GM18508 (cell line): ENCODE measurements around the gene DLX1.
"Not testable (repeated sequence)": the region's sequence is repeated elsewhere in the genome, so short reads cannot be mapped to it uniquely, and the experiment has no call there.

ENCODE experiments used
- ATAC-seq: cut with Tn5 transposase; IDR thresholded peaks from one replicate; pipeline ENCODE4 v1.9.1; 2021; ENCODE audit warnings: moderate number of reproducible peaks; ENCODE audit not compliant: insufficient read depth, unreplicated experiment

DLX1 gene

DNA sequence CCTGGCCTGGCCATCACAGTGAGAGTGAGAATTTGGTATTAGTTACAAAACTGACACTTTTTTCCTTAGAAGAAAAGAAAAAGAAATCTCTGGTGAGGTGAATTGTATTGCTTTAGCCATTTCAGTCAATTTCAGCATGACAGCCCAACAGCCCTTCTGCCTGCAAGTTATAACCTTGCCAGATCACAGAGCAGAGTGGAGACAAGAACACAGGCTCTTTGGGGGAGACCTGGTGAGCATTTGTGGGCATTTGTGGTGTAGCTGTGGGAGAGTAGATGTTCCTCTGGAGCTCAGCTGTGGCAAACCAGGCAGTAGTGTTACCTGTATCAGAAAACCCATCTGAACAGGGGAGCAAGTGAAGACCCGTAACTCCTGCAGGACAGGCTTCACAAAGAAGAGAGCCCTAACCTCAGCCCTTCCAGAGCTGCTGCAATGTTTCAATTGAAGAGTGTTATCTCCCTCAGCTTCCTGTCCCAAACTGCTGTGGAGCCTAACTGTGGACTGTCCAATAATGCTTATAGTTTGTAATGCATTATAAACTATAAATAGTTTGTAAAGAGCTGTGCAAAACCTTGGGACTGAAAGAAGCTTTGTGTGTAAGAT is 22.8 kb upstream of the DLX1 start:
- no peak for ATAC-seq

DNA sequence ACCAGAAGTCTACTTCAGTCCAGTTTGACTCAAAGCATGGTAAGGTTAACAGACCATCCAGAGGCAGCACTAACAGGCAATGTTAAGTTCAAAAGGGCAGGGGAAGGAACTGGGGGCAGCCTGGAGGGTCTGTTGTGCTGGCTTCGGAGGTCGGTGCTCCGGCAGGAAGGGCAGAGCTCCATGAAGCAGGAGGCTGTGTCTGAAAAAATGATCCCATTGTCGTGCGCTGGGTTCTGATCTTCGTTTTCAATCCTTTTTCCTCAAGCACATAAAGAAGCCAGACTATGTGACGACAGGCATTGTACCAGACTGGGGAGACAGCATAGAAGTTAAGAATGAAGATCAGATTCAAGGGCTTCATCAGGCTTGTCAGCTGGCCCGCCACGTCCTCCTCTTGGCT is 21.9 kb upstream of the DLX1 start:
- ATAC-seq, result no peak

GRCh38 chr2:172065111-172065510 is 20.2 kb upstream of the DLX1 start:
- no peak for ATAC-seq

DNA sequence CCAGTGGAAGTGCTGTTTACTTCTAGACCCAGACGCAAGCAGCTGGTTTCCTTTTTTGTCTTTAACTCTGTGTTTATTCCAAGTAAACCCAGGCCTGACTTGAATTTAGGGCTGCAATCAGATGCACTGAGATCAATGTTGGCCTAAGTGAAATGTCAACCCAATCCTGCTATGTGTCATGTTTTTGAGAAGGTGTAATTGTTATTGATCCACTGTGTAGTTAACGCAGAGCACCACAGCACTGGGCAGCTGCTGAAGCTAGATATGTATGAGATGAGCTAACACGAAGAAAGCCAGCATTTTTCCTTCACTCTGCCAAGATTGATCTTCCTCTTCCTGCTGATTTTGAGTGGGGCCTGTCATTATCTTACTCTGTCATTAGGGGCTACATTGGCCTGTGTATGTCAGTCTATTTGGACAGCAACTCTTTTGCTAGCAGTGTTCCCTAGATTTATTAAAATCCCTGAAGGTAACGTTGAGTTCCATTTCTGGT is 18.9 kb upstream of the DLX1 start:
- no peak for ATAC-seq

- ATAC-seq, result not testable (repeated sequence)
Observed at GRCh38 chr2:172067905-172068304, 17.4 kb upstream of the DLX1 start.

DNA sequence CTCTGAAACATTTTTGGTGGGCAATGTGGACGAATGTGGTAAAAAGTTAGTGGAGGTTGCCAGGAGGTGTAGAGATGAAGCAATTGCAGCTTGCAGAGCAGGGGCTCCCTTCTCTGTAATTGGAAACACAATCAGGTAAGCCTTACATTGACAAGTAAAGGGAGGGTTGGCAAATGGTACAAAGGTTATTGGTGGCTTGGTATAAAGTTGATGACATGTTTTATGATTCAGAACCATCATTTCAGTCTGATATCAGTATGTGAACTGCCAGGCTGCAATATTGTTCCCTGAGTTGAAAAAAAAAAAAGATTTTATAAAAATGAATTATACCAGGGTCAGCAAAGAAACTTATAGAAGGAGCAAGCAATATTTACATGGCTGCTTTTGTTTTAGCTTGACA is 14.4 kb upstream of the DLX1 start:
- ATAC-seq, result no peak

DNA sequence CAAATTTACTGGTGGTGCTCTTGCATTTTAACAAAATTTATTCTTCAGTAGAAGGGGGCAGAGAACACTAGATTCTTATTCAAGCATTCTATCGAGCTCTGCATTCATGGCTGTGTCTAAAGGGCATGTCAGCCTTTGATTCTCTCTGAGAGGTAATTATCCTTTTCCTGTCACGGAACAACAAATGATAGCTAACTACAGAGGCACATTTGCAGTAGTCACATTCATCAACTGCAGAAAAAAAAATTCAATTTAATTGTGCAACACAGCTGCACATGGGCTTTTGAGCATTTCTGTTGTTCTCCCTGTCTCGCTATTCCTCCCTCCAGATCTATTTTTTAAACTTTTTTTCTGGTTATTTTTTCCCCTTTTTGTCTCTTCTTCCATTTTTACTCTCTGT is 13.0 kb upstream of the DLX1 start:
- no peak for ATAC-seq

- ATAC-seq, result no peak
Observed at GRCh38 chr2:172072706-172073105, 12.6 kb upstream of the DLX1 start.

DNA sequence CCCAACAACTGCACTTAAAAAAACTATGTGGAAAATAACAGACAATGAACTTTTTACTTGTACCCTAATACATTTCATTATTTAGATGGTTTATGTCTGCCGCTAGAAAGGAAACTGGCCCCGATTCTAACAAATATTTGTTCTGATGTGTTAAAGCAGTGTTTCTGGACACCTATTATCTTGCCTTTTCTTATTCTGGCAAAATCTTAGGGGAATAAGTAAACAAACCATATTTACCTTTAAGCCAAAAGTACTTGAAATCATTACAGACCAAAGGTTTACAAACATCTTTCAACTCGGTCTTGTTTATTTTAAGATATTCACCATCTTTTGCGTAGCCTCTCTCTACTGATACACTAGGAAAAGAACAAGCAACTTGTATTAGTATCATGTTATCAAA is 11.8 kb upstream of the DLX1 start:
- no peak for ATAC-seq

DNA sequence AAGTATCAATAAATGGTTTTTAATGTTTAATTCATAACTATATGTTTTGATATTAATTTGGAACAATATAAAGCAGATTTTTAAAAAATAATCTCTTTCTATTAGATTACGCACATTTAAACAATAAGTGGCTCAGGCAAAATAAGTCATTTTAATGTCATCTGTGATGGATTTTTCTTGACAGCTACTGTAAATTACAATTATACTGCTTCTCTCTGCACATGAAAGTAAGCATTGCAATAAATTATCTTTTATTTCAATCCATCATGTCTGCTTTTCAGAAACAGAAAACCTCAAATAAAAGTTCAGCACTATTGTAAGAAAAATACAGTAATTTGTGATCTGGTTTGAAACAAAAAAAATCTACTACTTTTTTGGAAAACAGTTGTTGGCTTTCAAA is 11.1 kb upstream of the DLX1 start:
- ATAC-seq, result no peak

DNA sequence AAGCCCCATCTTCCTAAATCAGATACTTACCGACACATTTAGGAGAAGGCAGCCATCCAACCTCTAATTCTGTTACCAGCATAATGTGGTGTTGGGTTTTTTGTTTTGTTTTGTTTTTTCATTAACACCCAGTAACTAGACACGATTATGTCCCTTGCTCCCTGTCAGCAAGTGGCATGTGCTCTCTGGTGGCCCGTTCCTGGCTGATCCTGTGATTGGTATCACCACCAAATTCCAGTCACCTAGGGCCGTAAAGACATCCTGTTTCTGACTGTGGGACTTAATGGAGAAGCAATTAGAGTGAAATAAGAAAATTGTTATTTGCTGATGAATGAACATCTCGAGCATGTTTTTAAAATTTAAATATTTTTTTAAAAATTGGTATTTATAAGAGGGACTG is 5.9 kb upstream of the DLX1 start:
- ATAC-seq, result no peak

GRCh38 chr2:172079838-172080640 is 5.3 kb upstream of the DLX1 start:
- ATAC-seq, result no peak

- ATAC-seq, result no peak
Observed at GRCh38 chr2:172080641-172081220, 4.6 kb upstream of the DLX1 start.

- no peak for ATAC-seq
Observed at GRCh38 chr2:172081221-172082022, 3.9 kb upstream of the DLX1 start.

DNA sequence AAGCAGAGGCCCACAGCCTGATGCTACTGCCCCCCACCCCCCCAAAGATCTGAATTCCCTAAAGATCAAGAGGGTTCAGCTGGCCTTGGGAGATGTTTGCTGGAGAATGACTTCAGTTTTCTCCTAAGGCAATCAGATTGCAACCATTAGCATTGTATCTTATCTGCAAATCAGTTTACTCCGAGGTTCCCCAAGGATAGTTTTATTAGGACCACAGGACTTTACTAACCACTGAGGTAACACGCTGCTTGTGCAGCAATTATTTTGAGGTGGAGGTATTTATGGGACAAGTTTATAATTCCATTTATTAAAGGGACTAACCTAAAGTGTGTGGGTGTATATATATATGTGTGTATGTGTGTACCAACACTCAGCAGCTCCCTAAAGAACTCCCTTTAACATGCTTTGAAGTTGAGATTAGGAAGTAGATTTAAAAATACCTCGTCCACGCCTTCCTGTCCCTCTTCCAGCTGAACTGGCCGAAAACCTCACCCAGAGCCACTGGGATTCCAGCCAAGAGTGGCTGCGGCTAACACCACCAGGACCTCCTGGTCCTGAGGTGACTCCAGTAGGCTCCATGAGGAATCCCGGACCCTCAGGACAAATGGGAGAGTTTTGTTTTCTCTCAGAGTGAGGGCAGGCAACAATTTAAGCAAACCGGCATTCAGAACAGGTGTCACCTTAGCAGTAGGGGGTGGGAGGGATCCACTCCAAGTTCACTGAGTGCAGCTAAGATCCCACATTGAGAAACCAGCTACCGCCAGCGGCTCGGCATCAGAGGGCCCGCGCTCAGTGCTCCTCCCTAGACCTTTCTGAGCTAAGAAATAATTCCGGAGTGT is 3.0 kb upstream of the DLX1 start:
- no peak for ATAC-seq

- no peak for ATAC-seq
Observed at GRCh38 chr2:172082944-172083627, 2.2 kb upstream of the DLX1 start.

DNA sequence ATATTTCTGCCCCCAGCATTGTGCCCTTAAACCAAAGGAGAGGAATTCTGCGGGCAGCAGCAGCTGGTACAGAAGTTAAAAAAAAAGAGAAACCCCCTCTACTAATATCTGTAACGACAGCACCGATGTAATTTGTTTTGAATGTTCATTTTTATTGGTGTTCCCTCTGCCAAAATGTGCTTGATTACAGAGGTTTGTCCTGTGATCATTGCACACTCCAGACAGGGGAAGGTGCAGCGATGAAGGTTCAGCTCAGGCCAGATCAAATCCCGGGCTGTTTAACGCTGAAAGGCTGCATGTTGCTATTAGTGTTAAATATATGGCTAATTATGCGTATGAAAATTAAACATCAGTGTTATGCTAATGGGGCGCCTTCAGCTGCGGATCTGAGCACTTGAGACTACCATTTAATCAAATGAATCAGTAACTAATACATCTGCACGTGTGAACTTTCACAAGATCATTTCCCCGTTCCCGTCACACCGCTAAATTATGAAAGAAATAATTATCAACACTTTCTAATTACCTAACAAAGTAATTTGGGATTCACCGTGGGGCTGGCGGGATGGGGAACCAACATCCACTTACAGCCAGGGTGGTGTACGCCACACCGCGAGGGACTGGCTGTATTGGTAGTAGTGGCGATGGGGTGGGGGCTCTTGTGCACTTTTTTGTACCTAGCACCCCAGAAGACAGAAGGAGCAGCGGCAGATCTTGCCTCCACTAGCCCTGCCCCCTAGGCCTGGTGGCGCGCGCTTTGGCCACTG is 1.5 kb upstream of the DLX1 start:
- no peak for ATAC-seq

DNA sequence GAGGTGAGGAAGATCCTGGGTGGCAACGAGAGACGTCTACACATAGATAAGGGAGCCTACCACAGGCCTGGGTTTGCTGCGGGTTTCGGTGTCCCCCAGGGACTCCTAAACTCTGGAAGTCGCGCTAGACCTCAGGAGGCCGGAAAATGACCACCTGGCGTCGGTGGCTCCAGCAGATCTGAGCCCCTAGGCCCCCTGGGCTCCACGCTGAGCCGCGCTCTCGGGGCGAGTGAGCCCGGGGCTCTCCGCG is 987 bp upstream of the DLX1 start:
- ATAC-seq, result no peak
